Stomach (tissue), 4 donors: ENCODE measurements around the gene KHK.

Source experiments
- EP300 ChIP-seq: sonication (generic); formaldehyde crosslinking; IDR thresholded peaks from one replicate; pipeline ENCODE4 v1.6.1; 2017; ENCODE audit warnings: antibody characterized with exemption
- POLR2A ChIP-seq, 4 donors: fragments of 450-650 bp; IDR thresholded peaks; one replicate each; pipeline ENCODE4 v1.6.1; 2016; ENCODE audit warnings: antibody characterized with exemption in 4 of 4, control low read depth in 2 of 4, mild to moderate bottlenecking in 1 of 4, moderate library complexity in 1 of 4
- TF ChIP-seq, protein P1 (sequence below), 7 experiments: fragments of 450-650 bp in 4 of 7; fragments of 200-600 bp in 3 of 7; sonication (generic) in 3 of 7; IDR thresholded peaks; one replicate each; pipeline ENCODE4 v1.5.1; 2016 to 2019; ENCODE audit warnings: antibody characterized with exemption in 7 of 7, control low read depth in 2 of 7, mild to moderate bottlenecking in 1 of 7

DNA sequence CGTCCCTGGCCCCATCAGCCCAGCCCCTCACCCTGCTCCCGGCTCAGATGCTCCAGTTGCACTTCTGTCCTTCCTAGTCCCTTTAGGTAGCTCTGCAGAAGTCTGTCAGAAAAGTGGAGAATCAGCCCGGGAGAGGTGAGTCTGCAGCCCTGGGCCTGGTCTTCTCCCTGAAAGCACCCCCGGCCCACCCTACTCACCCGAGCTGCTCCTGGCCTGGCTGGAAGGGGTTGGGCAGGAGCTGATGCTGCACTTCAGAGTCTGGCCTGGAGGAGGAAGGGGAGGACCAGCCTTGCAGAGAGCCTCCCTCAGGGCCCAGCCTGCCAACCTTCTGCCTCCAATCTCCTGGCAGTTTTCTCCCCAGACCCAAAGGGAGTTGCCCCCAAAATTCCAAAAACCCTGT lies 15.8 kb downstream of the KHK start:
- TF ChIP-seq, protein P1, sequence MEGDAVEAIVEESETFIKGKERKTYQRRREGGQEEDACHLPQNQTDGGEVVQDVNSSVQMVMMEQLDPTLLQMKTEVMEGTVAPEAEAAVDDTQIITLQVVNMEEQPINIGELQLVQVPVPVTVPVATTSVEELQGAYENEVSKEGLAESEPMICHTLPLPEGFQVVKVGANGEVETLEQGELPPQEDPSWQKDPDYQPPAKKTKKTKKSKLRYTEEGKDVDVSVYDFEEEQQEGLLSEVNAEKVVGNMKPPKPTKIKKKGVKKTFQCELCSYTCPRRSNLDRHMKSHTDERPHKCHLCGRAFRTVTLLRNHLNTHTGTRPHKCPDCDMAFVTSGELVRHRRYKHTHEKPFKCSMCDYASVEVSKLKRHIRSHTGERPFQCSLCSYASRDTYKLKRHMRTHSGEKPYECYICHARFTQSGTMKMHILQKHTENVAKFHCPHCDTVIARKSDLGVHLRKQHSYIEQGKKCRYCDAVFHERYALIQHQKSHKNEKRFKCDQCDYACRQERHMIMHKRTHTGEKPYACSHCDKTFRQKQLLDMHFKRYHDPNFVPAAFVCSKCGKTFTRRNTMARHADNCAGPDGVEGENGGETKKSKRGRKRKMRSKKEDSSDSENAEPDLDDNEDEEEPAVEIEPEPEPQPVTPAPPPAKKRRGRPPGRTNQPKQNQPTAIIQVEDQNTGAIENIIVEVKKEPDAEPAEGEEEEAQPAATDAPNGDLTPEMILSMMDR (IDR thresholded peaks at IDR 0.05) = no peak
- TF ChIP-seq POLR2A (IDR thresholded peaks at IDR 0.05) = no peak
- TF ChIP-seq EP300 = no peak
